GM12891 (cell line): Measurements from ENCODE around the gene GAREM1.

ENCODE experiments used
- PAX5 ChIP-seq: IDR thresholded peaks from 2 replicates; pipeline ENCODE4 v1.6.1; 2011; ENCODE audit warnings: low read length, moderate library complexity, mild to moderate bottlenecking; ENCODE audit not compliant: insufficient read depth, severe bottlenecking
- POLR2A ChIP-seq: IDR thresholded peaks from 2 replicates; pipeline ENCODE4 v1.6.1; 2011; ENCODE audit warnings: low read depth, low read length, control low read depth
- POLR2AphosphoS5 ChIP-seq: IDR thresholded peaks from 2 replicates; pipeline ENCODE4 v1.6.1; 2011; ENCODE audit warnings: low read depth, low read length, control low read depth
- TAF1 ChIP-seq: IDR thresholded peaks from 2 replicates; pipeline ENCODE4 v1.6.1; 2011; ENCODE audit warnings: low read depth, low read length, control low read depth

GRCh38 chr18:32252141-32252860 lies 218.4 kb downstream of the GAREM1 start:
- TF ChIP-seq POLR2AphosphoS5 (no peak), POLR2A (no peak), TAF1 (no peak), PAX5 (no peak)
